Esophagus muscularis mucosa (tissue), 3 donors: ENCODE data around the gene RETREG3.

ENCODE experiments used
- POLR2A ChIP-seq: fragments of 450-650 bp; IDR thresholded peaks from one replicate; pipeline ENCODE4 v1.6.1; 2017; ENCODE audit warnings: antibody characterized with exemption, moderate library complexity, mild to moderate bottlenecking, low read depth
- TF ChIP-seq, protein P1 (sequence below), 3 experiments: fragments of 200-600 bp in 2 of 3; fragments of 450-650 bp in 1 of 3; sonication (generic) in 2 of 3; IDR thresholded peaks; one replicate each; pipeline ENCODE4 v1.5.1; 2017 to 2019; ENCODE audit warnings: antibody characterized with exemption in 3 of 3, mild to moderate bottlenecking in 2 of 3, moderate library complexity in 1 of 3

DNA sequence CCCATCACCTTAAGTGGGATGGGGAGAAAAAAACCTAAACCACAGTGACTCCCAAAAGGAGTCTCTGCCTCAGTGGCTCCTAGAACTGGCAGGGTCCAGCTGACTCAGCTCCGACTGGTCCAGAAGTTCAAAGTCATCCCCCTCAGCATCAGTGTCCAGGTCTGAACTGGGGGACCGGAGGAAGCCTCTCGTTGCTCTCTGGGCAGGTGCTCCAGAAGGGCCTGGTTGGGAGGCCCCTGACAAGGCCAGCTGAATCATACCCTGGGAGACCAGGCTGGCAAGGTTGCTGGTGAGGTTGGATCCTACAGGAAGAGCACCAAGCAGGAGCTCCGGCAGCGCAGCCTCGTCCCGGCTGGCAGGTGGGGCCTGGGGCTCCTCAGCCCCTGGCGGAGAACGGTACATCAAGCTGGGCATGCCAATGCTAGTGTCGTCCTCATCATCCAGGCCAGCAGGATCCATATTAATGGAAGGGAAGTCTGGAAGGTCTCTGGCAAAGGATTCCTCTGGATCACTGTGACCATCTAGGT, 27.4 kb downstream of the RETREG3 start:
- TF ChIP-seq, protein P1, sequence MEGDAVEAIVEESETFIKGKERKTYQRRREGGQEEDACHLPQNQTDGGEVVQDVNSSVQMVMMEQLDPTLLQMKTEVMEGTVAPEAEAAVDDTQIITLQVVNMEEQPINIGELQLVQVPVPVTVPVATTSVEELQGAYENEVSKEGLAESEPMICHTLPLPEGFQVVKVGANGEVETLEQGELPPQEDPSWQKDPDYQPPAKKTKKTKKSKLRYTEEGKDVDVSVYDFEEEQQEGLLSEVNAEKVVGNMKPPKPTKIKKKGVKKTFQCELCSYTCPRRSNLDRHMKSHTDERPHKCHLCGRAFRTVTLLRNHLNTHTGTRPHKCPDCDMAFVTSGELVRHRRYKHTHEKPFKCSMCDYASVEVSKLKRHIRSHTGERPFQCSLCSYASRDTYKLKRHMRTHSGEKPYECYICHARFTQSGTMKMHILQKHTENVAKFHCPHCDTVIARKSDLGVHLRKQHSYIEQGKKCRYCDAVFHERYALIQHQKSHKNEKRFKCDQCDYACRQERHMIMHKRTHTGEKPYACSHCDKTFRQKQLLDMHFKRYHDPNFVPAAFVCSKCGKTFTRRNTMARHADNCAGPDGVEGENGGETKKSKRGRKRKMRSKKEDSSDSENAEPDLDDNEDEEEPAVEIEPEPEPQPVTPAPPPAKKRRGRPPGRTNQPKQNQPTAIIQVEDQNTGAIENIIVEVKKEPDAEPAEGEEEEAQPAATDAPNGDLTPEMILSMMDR (IDR thresholded peaks at IDR 0.05), result no peak
- no peak for TF ChIP-seq POLR2A
